OCI-LY7 (cell line): Measurements from ENCODE around the gene WBP11. TPM values are rescaled to one million over a fixed set of nuclear protein-coding genes. Genes with fewer than 3 reads are reported as not detected.
A peak's percentile ranks its signal among the peaks of the same experiment; 100 is the strongest.

ENCODE experiments used
- BruUV-seq: library from RNA; stranded (reverse); fragments of 400-500 nt; replicated peaks from 2 replicates; lab custom pipeline; 2021; lab: Mats Ljungman, UMichigan
- CTCF ChIA-PET: fragments of 300-600 bp; sonication (Branson Sonifier 250); formaldehyde crosslinking; loops from one replicate; lab custom pipeline; 2022; ENCODE audit warnings: antibody characterized with exemption; ENCODE audit not compliant: unreplicated experiment; lab: Charles Lee
- POLR2A ChIA-PET: fragments of 300-600 bp; sonication (Branson Sonifier 250); formaldehyde crosslinking; loops from one replicate; lab custom pipeline; 2022; ENCODE audit warnings: antibody characterized with exemption; lab: Charles Lee
- DNase-seq: peaks from one replicate; pipeline ENCODE4 v3.0.0-alpha.2; 2015; ENCODE audit warnings: low spot score
- H2AFZ ChIP-seq: fragments of 200-600 bp; sonication (generic), shearing (Covaris generic); 2 replicates; pipeline ENCODE4 v1.6.1; 2014; ENCODE audit warnings: mild to moderate bottlenecking, antibody characterized with exemption, low read length, moderate library complexity
- H3K27ac ChIP-seq: fragments of 200-600 bp; sonication (generic); 2 replicates; pipeline ENCODE4 v1.5.1; 2014; ENCODE audit warnings: mixed run types, low read depth, mild to moderate bottlenecking, moderate library complexity, low read length, inconsistent platforms; ENCODE audit not compliant: poor library complexity, severe bottlenecking
- H3K36me3 ChIP-seq: fragments of 200-600 bp; sonication (generic); 2 replicates; pipeline ENCODE4 v1.6.1; 2014; ENCODE audit warnings: mild to moderate bottlenecking, antibody characterized with exemption, low read length, moderate library complexity, mixed read lengths; ENCODE audit not compliant: insufficient read depth
- H3K4me1 ChIP-seq: fragments of 200-600 bp; sonication (generic); 2 replicates; pipeline ENCODE4 v1.5.1; 2014; ENCODE audit warnings: mild to moderate bottlenecking, low read length; ENCODE audit not compliant: insufficient read depth, poor library complexity, severe bottlenecking
- H3K4me2 ChIP-seq: fragments of 200-600 bp; sonication (generic); 2 replicates; pipeline ENCODE4 v1.6.1; 2014; ENCODE audit warnings: mild to moderate bottlenecking, low read length
- H3K4me3 ChIP-seq: fragments of 200-600 bp; sonication (generic); 2 replicates; pipeline ENCODE4 v1.5.1; 2014; ENCODE audit warnings: mild to moderate bottlenecking, low read depth, low read length; ENCODE audit not compliant: poor library complexity, severe bottlenecking
- H3K79me2 ChIP-seq: fragments of 200-600 bp; sonication (generic); 2 replicates; pipeline ENCODE4 v1.6.1; 2016; ENCODE audit warnings: low read depth, mild to moderate bottlenecking, low read length, moderate library complexity, mixed read lengths; ENCODE audit not compliant: insufficient read depth
- H3K9me2 ChIP-seq: fragments of 200-600 bp; sonication (generic); 2 replicates; pipeline ENCODE4 v1.6.1; 2016; ENCODE audit warnings: mild to moderate bottlenecking, low read length, mixed read lengths; ENCODE audit not compliant: insufficient read depth
- H3K9me3 ChIP-seq: fragments of 200-600 bp; sonication (generic); 2 replicates; pipeline ENCODE4 v1.6.1; 2014; ENCODE audit warnings: mild to moderate bottlenecking, mixed run types, low read length, mixed read lengths
- H4K20me1 ChIP-seq: fragments of 200-600 bp; sonication (generic); 2 replicates; pipeline ENCODE4 v1.6.1; 2014; ENCODE audit warnings: mild to moderate bottlenecking, antibody characterized with exemption, low read length, moderate library complexity, mixed read lengths; ENCODE audit not compliant: insufficient read depth
- CTCF ChIP-seq: fragments of 200-600 bp; sonication (generic); conservative IDR thresholded peaks from 2 replicates; pipeline ENCODE4 v1.5.1; 2014; ENCODE audit warnings: mild to moderate bottlenecking, antibody characterized with exemption, low read length, moderate library complexity, mixed read lengths
- EZH2phosphoT487 ChIP-seq: fragments of 200-600 bp; sonication (generic); IDR thresholded peaks from 2 replicates; pipeline ENCODE4 v1.6.1; 2018; ENCODE audit warnings: low read depth, borderline replicate concordance, mild to moderate bottlenecking, mixed run types, antibody characterized with exemption, low read length, moderate library complexity, mixed read lengths
- intact Hi-C: fragments of 100-400 bp; cut with micrococcal nuclease; formaldehyde crosslinking; loops from one replicate; pipeline ENCODE4 v1.10.0; 2022; ENCODE audit not compliant: unreplicated experiment
- total RNA-seq, 2 experiments: library from RNA; depleted of rRNA in 1 of 2; stranded (reverse); fragments of >200 nt in 1 of 2; shearing (Covaris generic) in 1 of 2; gene quantifications; 2 replicates each; pipeline ENCODE4 v1.2.3, GENCODE V29; 2014 to 2022

WBP11 gene
- total RNA-seq, 2 experiments from 2014 or later = 16.5 to 107 TPM

- ChIA-PET CTCF (interaction anchor here (1.0 kb wide), 1 partner anchor 42 kb away, joined by 4 read pairs; no protein-coding TSS in a partner anchor), POLR2A (no interaction called here)
- TF ChIP-seq EZH2phosphoT487 (no peak), CTCF (peak; percentile 99)
- no peak overlapping the region for H3K4me2 ChIP-seq
- H4K20me1 ChIP-seq = no peaks in the 10 kb centered on the region
- no TSS peak for BruUV-seq
- H3K36me3 ChIP-seq = no peaks in the 10 kb centered on the region
- peaks cover 5% of the 10 kb centered on the region for H3K4me1 ChIP-seq
- H3K79me2 ChIP-seq = no peaks in the 10 kb centered on the region
- no peak overlapping the region for H3K4me3 ChIP-seq
- H3K9me3 ChIP-seq = no peaks in the 10 kb centered on the region
- no peak overlapping the region for H3K27ac ChIP-seq
- DNase-seq = peak; percentile 75
- H2AFZ ChIP-seq = 0 out of 2 replicates have a peak overlapping the region, but pooled peaks have one; percentile 55
- intact Hi-C loops = loop anchor here (1.0 to 5.0 kb wide), 3 partner anchors 47 to 422 kb away; no protein-coding TSS in a partner anchor
- H3K9me2 ChIP-seq = no peaks in the 10 kb centered on the region
Measured at GRCh38 chr12:14845350-14845750, 42.1 kb upstream of the WBP11 start.

- DNase-seq = no peak
- H4K20me1 ChIP-seq = no peaks in the 10 kb centered on the region
- CTCF ChIA-PET = no interaction called here
- no TSS peak for BruUV-seq
- H3K36me3 ChIP-seq = no peaks in the 10 kb centered on the region
- POLR2A ChIA-PET = no interaction called here
- no peak overlapping the region for H3K27ac ChIP-seq
- TF ChIP-seq CTCF = no peak
- no peak for TF ChIP-seq EZH2phosphoT487
- no peak overlapping the region for H2AFZ ChIP-seq
- no peak overlapping the region for H3K4me2 ChIP-seq
- no peak overlapping the region for H3K4me3 ChIP-seq
- no peaks in the 10 kb centered on the region for H3K79me2 ChIP-seq
- intact Hi-C loops = loop anchor here (5.0 kb wide), 1 partner anchor 122 kb away; no protein-coding TSS in a partner anchor
- H3K9me2 ChIP-seq = no peaks in the 10 kb centered on the region
- H3K4me1 ChIP-seq = peaks cover 5% of the 10 kb centered on the region
- no peaks in the 10 kb centered on the region for H3K9me3 ChIP-seq
Measured at GRCh38 chr12:14844401-14844800, 41.1 kb upstream of the WBP11 start.

- H3K4me1 ChIP-seq = peaks cover 5% of the 10 kb centered on the region
- BruUV-seq = no TSS peak
- no peaks in the 10 kb centered on the region for H3K9me3 ChIP-seq
- no peaks in the 10 kb centered on the region for H3K79me2 ChIP-seq
- no peaks in the 10 kb centered on the region for H3K9me2 ChIP-seq
- H4K20me1 ChIP-seq = no peaks in the 10 kb centered on the region
- no peak within 1 kb of the TSS for H3K4me3 ChIP-seq
- H3K27ac ChIP-seq = no peak within 1 kb of the TSS
- no peak within 1 kb of the TSS for H2AFZ ChIP-seq
- no peak for TF ChIP-seq EZH2phosphoT487
- no peak for TF ChIP-seq CTCF
- intact Hi-C loops = loop anchor here (5.0 kb wide), 1 partner anchor 121 kb away; no protein-coding TSS in a partner anchor
- no peak for DNase-seq
- H3K36me3 ChIP-seq = no peaks in the 10 kb centered on the region
- POLR2A ChIA-PET = no interaction called here
- H3K4me2 ChIP-seq = no peak within 1 kb of the TSS
- CTCF ChIA-PET = no interaction called here
Measured at GRCh38 chr12:14843425-14843887, 40.2 kb upstream of the WBP11 start, which contains the start of gene ART4. Gene ART4, minus strand, starts transcription at chr12:14843526. Its CDS starts 413 bp downstream, at chr12:14843113.
